ENCODE results near the gene CD40. TPM values are rescaled to one million over a fixed set of nuclear protein-coding genes. Genes with fewer than 3 reads are reported as not detected.

The CD40 gene
- 1 to 10 TPM; 6.1 to 6.3 TPM for total RNA-seq

DNA sequence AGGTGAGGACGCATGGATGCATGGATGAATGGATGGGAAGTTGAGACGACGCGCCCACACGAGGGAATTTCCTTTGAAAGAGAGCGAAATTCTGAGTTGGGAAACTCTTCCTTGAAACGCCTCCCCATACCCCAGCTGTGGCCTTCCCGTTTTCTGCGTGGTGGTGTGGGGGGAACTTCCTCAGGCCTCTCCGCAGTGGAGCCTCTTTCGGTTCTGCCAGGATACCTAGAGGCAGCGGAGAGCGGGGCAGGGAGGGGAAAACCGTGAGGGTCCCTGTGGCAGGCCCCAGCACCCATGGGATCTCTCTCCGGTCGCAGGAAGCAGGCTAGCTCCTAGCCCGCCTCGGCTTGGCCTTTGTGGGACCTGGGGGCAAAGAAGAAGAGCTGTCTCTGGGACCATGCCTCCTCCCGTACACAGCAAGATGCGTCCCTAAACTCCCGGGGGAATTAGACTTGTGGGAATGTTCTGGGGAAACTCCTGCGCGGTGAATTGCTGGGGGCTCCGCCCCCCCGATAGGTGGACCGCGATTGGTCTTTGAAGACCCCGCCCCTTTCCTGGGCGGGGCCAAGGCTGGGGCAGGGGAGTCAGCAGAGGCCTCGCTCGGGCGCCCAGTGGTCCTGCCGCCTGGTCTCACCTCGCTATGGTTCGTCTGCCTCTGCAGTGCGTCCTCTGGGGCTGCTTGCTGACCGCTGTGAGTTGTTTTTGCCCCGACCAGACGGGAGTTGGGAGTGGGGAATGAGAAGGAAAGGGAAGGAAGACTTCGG is at the start of gene CD40:
Gene CD40 (plus strand): TSS at position 611 of the 764 bp plus-strand sequence. CDS start 30 bp downstream, at position 641.
- CTCF ChIA-PET = interaction anchor here (0.6 to 3.1 kb wide), 4 partner anchors 15 to 345 kb away, joined by 3 to 13 read pairs (median 5); no protein-coding TSS in a partner anchor
- peaks cover 1% of the 10 kb centered on the region for H3K27me3 Mint-ChIP-seq (ENCODE audit: low read depth)
- peaks cover 2% of the 10 kb centered on the region for H3K36me3 Mint-ChIP-seq (ENCODE audit: low read depth)
- peak within 1 kb of the TSS; percentile 82 for H3K27ac Mint-ChIP-seq
- DNase-seq = peak; percentile 74
- intact Hi-C loops (cut with micrococcal nuclease) = no loop called here
- H3K4me1 Mint-ChIP-seq (ENCODE audit: low read depth) = peaks cover 19% of the 10 kb centered on the region
- H3K9me3 Mint-ChIP-seq = no peaks in the 10 kb centered on the region
- H3K4me3 Mint-ChIP-seq = peak within 1 kb of the TSS; percentile 96

GRCh38 chr20:46070215-46070900 is 47.8 kb upstream of the CD40 start:
- Mint-ChIP-seq H3K4me1 (ENCODE audit: low read depth) (no peaks in the 10 kb centered on the region), H3K9me3 (no peaks in the 10 kb centered on the region), H3K4me3 (no peak overlapping the region), H3K27me3 (ENCODE audit: low read depth) (no peaks in the 10 kb centered on the region), H3K36me3 (ENCODE audit: low read depth) (peaks cover 39% of the 10 kb centered on the region), H3K27ac (no peak overlapping the region)
- CTCF ChIA-PET = no interaction called here
- intact Hi-C loops (cut with micrococcal nuclease) = no loop called here
- no peak for DNase-seq

- Mint-ChIP-seq H3K9me3 (no peaks in the 10 kb centered on the region), H3K27me3 (ENCODE audit: low read depth) (no peaks in the 10 kb centered on the region), H3K4me3 (no peak overlapping the region), H3K36me3 (ENCODE audit: low read depth) (peaks cover 34% of the 10 kb centered on the region), H3K27ac (no peak overlapping the region), H3K4me1 (ENCODE audit: low read depth) (no peaks in the 10 kb centered on the region)
- intact Hi-C loops (cut with micrococcal nuclease) = no loop called here
- no peak for DNase-seq
- CTCF ChIA-PET = interaction anchor here (0.6 kb wide), 1 partner anchor 326 kb away, joined by 4 read pairs; no protein-coding TSS in a partner anchor
These were observed 46.5 kb upstream of the CD40 start for GRCh38 chr20:46071573-46071972.

GRCh38 chr20:46073024-46073423 is 45.1 kb upstream of the CD40 start:
- H3K27ac Mint-ChIP-seq = no peak overlapping the region
- H3K4me3 Mint-ChIP-seq = no peak overlapping the region
- H3K4me1 Mint-ChIP-seq (ENCODE audit: low read depth) = no peaks in the 10 kb centered on the region
- CTCF ChIA-PET = no interaction called here
- peaks cover 27% of the 10 kb centered on the region for H3K36me3 Mint-ChIP-seq (ENCODE audit: low read depth)
- no peaks in the 10 kb centered on the region for H3K27me3 Mint-ChIP-seq (ENCODE audit: low read depth)
- no peaks in the 10 kb centered on the region for H3K9me3 Mint-ChIP-seq
- DNase-seq = no peak
- intact Hi-C loops (cut with micrococcal nuclease) = no loop called here

DNA sequence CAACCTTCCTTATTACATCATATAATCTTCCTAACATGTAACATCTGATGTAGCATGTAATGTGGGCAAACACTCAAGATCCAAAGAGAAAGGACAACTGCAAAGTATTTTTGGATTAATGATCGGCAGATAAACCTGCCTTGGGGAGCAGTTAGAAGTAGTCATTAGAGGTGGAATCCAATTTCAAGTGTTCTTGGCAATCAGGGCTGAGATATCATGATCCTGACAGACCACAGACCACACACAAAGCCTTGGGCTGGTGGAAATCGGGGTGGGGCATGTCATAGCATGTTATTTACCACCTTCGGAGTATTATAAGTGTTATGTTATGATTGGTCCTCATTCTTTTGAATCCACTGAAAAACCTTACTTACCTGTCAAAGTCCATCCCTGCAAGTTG is 44.7 kb upstream of the CD40 start:
- no peak overlapping the region for H3K4me3 Mint-ChIP-seq
- H3K27ac Mint-ChIP-seq = no peak overlapping the region
- no peaks in the 10 kb centered on the region for H3K4me1 Mint-ChIP-seq (ENCODE audit: low read depth)
- no peaks in the 10 kb centered on the region for H3K9me3 Mint-ChIP-seq
- no peak for DNase-seq
- intact Hi-C loops (cut with micrococcal nuclease) = no loop called here
- H3K36me3 Mint-ChIP-seq (ENCODE audit: low read depth) = peaks cover 23% of the 10 kb centered on the region
- no peaks in the 10 kb centered on the region for H3K27me3 Mint-ChIP-seq (ENCODE audit: low read depth)
- CTCF ChIA-PET = no interaction called here

GRCh38 chr20:46074006-46074405 is 44.1 kb upstream of the CD40 start:
- intact Hi-C loops (cut with micrococcal nuclease) = no loop called here
- H3K36me3 Mint-ChIP-seq (ENCODE audit: low read depth) = peaks cover 23% of the 10 kb centered on the region
- CTCF ChIA-PET = no interaction called here
- no peak overlapping the region for H3K27ac Mint-ChIP-seq
- H3K4me3 Mint-ChIP-seq = no peak overlapping the region
- no peaks in the 10 kb centered on the region for H3K9me3 Mint-ChIP-seq
- H3K27me3 Mint-ChIP-seq (ENCODE audit: low read depth) = no peaks in the 10 kb centered on the region
- DNase-seq = no peak
- no peaks in the 10 kb centered on the region for H3K4me1 Mint-ChIP-seq (ENCODE audit: low read depth)

DNA sequence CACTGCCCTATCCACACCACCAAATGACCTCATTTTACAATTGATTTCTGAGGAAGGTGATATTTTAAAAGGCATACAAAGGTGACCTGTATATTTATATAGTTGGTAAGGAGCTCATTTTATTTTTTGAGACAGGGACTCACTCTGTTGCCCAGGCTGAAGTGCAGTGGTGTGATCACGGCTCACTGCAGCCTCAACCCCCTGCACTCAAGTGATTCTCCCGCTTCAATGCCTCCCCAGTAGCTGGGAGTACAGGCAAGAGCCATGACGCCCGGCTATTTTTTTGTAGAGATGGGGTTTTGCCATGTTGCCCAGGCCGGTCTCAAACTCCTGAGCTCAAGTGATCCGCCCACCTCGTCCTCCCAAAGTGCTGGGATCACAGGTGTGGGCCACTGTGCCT is 41.3 kb upstream of the CD40 start:
- peaks cover 21% of the 10 kb centered on the region for H3K36me3 Mint-ChIP-seq (ENCODE audit: low read depth)

DNA sequence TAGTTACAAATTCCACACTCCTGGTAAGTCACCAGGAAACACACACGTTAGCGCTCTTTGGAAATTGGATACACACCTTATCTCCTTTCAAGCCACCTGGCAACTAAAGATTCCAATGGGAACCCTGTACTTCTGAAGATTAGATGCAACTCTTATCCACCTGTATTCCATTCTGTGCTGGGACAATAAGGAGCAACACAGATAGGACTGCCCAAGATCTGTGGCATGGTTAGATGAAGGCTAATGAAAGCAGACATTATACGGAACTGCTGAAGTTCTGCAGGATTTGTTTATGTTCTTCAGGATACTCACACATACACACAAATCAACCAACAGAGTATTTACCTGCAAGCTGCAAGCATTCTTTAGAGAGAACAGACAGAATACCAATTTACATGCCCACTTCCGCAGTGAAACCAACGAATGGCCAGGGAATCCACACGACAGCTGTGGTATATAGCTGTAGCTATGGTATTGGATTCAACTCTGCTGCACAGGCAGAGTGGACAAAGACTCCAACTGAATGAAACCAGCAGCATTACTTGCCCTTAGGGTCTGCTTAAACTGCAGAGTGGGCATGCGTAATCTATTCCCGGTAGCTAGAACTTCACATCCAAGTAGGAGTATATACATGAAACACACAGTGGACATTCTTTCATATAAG is 40.3 kb upstream of the CD40 start:
- Mint-ChIP-seq H3K4me1 (ENCODE audit: low read depth) (peaks cover 10% of the 10 kb centered on the region), H3K9me3 (no peaks in the 10 kb centered on the region), H3K4me3 (no peak overlapping the region), H3K27me3 (ENCODE audit: low read depth) (no peaks in the 10 kb centered on the region), H3K36me3 (ENCODE audit: low read depth) (peaks cover 21% of the 10 kb centered on the region), H3K27ac (no peak overlapping the region)
- DNase-seq = no peak
- CTCF ChIA-PET = interaction anchor here (1.0 to 2.7 kb wide), 4 partner anchors 11 to 64 kb away, joined by 3 to 7 read pairs (median 4); no protein-coding TSS in a partner anchor
- intact Hi-C loops (cut with micrococcal nuclease) = no loop called here

More for the DNA sequence above, 41.3 kb upstream of the CD40 start:
- no peaks in the 10 kb centered on the region for H3K27me3 Mint-ChIP-seq (ENCODE audit: low read depth)
- H3K27ac Mint-ChIP-seq = no peak overlapping the region
- H3K4me1 Mint-ChIP-seq (ENCODE audit: low read depth) = peaks cover 4% of the 10 kb centered on the region
- intact Hi-C loops (cut with micrococcal nuclease) = no loop called here
- CTCF ChIA-PET = interaction anchor here (0.8 to 0.9 kb wide), 2 partner anchors 55 to 86 kb away, joined by 3 to 4 read pairs; no protein-coding TSS in a partner anchor
- DNase-seq = no peak
- no peak overlapping the region for H3K4me3 Mint-ChIP-seq
- H3K9me3 Mint-ChIP-seq = no peaks in the 10 kb centered on the region

DNA sequence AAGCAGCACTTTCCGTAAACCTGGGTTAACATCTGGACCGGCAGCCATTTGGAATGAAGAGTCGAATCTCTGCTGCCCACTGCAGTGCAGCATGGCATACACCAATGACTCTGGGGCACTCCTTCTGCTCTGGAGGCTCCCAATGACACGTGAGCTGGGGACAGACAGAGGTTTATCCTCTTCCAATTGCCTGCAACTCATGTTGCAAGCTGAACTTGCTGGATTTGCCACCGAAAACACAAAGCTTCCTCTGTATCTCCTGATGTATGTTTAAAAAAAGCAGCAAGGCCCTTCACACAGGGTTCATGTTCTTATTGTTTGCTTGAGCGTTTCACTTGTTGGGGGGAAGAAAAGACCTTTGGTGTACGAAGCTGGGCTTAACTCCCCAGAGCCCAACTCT is 39.2 kb upstream of the CD40 start:
- Mint-ChIP-seq H3K4me3 (no peak overlapping the region), H3K27ac (no peak overlapping the region), H3K4me1 (ENCODE audit: low read depth) (peaks cover 19% of the 10 kb centered on the region), H3K27me3 (ENCODE audit: low read depth) (no peaks in the 10 kb centered on the region), H3K36me3 (ENCODE audit: low read depth) (peaks cover 21% of the 10 kb centered on the region), H3K9me3 (no peaks in the 10 kb centered on the region)
- intact Hi-C loops (cut with micrococcal nuclease) = no loop called here
- no peak for DNase-seq
- CTCF ChIA-PET = interaction anchor here (0.8 to 2.7 kb wide), 4 partner anchors 9 to 66 kb away, joined by 3 to 7 read pairs (median 4); no protein-coding TSS in a partner anchor

DNA sequence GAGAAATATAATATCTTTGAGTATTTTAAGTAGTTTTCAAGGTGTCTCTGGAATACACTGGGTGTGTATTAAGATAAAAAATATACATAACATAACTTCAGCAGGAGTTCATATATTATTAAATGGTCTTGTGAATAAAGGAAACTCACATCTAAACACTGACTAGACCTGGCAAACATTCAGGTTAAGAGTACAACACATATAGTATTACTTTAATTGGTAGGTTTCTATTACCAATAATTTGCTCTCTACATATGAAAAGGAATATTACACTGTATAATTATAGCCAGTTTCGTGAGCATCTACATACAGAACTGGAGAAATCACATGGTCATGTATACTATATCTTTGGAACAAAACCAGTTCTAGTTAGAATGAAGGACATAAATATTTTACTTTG is 37.0 kb upstream of the CD40 start:
- Mint-ChIP-seq H3K4me1 (ENCODE audit: low read depth) (peaks cover 39% of the 10 kb centered on the region), H3K4me3 (no peak overlapping the region), H3K9me3 (no peaks in the 10 kb centered on the region), H3K27me3 (ENCODE audit: low read depth) (no peaks in the 10 kb centered on the region), H3K36me3 (ENCODE audit: low read depth) (peaks cover 11% of the 10 kb centered on the region), H3K27ac (no peak overlapping the region)
- no peak for DNase-seq
- intact Hi-C loops (cut with micrococcal nuclease) = no loop called here
- CTCF ChIA-PET = interaction anchor here (1.0 kb wide), 1 partner anchor 67 kb away, joined by 3 read pairs; no protein-coding TSS in a partner anchor

DNA sequence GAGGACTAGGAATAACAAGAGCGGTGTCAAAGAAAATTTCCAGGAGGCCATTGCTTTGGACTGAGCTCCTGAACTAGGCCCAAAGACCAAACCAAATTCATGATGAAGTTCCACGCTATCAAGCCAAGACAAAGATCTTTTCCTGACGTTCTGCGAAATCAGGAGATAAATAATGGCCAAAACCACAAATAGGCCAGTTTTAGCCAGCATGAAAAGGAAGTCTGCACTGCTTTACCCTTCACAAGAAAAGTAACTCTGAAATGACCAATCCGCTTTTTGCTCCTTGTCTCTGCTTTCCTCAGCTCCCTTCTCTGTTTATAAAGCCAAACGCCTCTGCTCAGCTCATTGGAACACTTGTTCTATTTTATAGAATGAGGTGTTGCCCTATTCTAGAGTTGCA is 35.0 kb upstream of the CD40 start:
- peaks cover 59% of the 10 kb centered on the region for H3K4me1 Mint-ChIP-seq (ENCODE audit: low read depth)
- no peaks in the 10 kb centered on the region for H3K27me3 Mint-ChIP-seq (ENCODE audit: low read depth)
- CTCF ChIA-PET = interaction anchor here (1.2 kb wide), 1 partner anchor 60 kb away, joined by 5 read pairs; no protein-coding TSS in a partner anchor
- no peak overlapping the region for H3K4me3 Mint-ChIP-seq
- no peak overlapping the region for H3K27ac Mint-ChIP-seq
- DNase-seq = no peak
- H3K9me3 Mint-ChIP-seq = no peaks in the 10 kb centered on the region
- intact Hi-C loops (cut with micrococcal nuclease) = no loop called here
- H3K36me3 Mint-ChIP-seq (ENCODE audit: low read depth) = peaks cover 11% of the 10 kb centered on the region

DNA sequence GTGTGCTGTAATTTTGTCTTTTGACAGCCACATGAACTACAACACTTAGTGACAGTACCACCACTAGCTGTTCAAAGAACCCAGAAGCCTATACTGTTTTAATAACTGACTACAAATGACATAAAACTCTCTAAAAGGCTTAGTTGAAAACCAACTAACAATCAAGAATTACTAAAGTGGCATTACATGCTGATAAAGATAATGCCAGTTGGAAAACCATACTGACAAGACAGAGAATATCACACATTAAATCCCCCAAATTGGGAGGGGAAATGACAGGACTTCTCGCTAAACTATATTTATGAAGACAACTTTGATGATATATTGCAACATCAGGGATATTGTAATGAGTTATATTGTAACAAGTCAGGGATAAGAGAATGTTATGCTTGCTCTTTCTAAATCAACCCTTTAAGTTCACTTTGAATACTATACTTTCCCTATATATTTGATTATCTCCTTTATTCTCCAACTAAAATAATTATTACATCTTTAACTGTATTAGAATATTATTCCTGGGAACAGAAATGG is 34.5 kb upstream of the CD40 start:
- CTCF ChIA-PET = interaction anchor here (1.2 kb wide), 1 partner anchor 61 kb away, joined by 5 read pairs; no protein-coding TSS in a partner anchor
- H3K9me3 Mint-ChIP-seq = no peaks in the 10 kb centered on the region
- H3K4me3 Mint-ChIP-seq = no peak overlapping the region
- H3K27me3 Mint-ChIP-seq (ENCODE audit: low read depth) = no peaks in the 10 kb centered on the region
- intact Hi-C loops (cut with micrococcal nuclease) = no loop called here
- DNase-seq = no peak
- H3K36me3 Mint-ChIP-seq (ENCODE audit: low read depth) = peaks cover 11% of the 10 kb centered on the region
- H3K27ac Mint-ChIP-seq = no peak overlapping the region
- peaks cover 64% of the 10 kb centered on the region for H3K4me1 Mint-ChIP-seq (ENCODE audit: low read depth)
